Measurements from ENCODE around the gene FKBP1A. TPM values are rescaled to one million over a fixed set of nuclear protein-coding genes. Genes with fewer than 3 reads are reported as not detected.

FKBP1A gene
- total and polyA plus RNA-seq, 12 donors: 110 to 311 (median 140) TPM

DNA sequence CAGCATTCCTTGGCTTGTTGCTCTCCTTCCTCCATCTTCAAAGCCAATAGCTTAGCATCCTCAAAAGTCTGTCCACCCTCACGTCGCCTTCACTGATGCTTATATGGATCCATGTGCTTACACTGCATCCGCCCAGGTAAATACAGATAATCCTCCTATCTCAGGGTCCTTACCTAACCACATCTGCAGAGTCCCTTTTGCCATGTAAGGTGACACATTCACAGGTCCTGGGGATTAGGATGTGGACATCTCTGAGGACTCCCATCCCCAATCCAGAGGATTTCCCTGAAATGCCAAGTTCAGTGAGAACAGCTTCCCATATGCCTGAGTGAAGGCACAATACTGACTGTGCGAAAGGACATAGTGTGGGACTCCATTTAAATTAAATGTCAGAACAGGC, 25.4 kb downstream of the FKBP1A start:
- Histone ChIP-seq H3K27me3 (no peaks in the 10 kb centered on the region), H3K9me3 (no peaks in the 10 kb centered on the region), H3K4me1 (peaks cover 12 to 55% (median 32%) of the 10 kb centered on the region in 9 donors), H3K36me3 (peaks cover 0 to 91% (median 20%) of the 10 kb centered on the region in 9 donors), H3K27ac (no peak overlapping the region), H3K4me3 (no peak overlapping the region)
- TF ChIP-seq, protein P1, sequence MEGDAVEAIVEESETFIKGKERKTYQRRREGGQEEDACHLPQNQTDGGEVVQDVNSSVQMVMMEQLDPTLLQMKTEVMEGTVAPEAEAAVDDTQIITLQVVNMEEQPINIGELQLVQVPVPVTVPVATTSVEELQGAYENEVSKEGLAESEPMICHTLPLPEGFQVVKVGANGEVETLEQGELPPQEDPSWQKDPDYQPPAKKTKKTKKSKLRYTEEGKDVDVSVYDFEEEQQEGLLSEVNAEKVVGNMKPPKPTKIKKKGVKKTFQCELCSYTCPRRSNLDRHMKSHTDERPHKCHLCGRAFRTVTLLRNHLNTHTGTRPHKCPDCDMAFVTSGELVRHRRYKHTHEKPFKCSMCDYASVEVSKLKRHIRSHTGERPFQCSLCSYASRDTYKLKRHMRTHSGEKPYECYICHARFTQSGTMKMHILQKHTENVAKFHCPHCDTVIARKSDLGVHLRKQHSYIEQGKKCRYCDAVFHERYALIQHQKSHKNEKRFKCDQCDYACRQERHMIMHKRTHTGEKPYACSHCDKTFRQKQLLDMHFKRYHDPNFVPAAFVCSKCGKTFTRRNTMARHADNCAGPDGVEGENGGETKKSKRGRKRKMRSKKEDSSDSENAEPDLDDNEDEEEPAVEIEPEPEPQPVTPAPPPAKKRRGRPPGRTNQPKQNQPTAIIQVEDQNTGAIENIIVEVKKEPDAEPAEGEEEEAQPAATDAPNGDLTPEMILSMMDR (IDR thresholded peaks at IDR 0.05): no peak
- intact Hi-C loops (cut with DNase I): no loop called here
- no peak for DNase-seq
- no peak for ATAC-seq
- WGBS, 2 donors: 99% methylated on average over 4 of the region's 4 CpGs

DNA sequence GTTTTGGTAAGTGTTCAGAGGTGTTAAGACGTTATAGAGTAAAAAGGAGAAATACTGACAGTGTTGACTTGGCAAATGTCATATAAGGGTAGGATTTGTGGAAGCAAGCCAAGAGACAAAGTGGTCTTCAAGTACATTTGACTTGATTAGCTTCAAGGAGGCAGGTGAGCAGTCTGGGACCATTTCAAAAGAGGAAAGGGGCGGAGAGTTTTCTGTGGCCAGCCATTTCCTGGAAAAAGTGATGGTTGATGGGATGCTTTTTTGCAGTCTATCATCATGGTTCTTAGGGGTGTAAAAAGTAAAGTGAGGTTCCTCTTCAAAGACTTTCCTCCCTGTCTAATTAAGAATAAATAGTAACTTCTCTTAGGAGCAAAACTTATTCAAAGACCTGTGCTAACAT, 28.7 kb downstream of the FKBP1A start:
- no peak for ATAC-seq
- no peak overlapping the region for H3K4me3 ChIP-seq

DNA sequence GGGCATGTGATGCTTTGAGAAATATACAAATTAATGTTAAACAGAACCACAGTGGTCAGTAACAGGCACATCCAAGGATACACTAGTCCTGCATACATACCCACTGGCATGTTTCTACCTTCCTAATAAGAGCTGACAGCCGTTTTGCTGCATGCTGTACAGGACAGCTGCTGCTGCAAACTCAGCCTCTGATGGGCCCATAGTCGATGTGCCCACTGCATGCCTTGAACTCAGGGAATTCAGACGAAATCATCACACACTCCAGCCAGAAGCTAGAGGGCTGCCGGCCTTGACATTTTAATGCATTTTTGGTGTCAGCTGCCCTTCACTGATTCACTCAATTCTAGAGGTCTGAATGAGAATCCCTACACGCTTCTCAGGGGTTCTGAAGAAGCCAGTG, 29.3 kb downstream of the FKBP1A start:
- DNase-seq (no peak), ATAC-seq (no peak)
- WGBS, 2 donors: 83 to 86% methylated on average over 5 of the region's 5 CpGs
- TF ChIP-seq, protein P1 (IDR thresholded peaks at IDR 0.05): no peak
- Histone ChIP-seq H3K4me1 (peaks cover 0 to 28% (median 7%) of the 10 kb centered on the region in 9 donors), H3K9me3 (no peaks in the 10 kb centered on the region), H3K27ac (peak overlapping the region in 2 of 10 donors; percentile 15 to 39), H3K27me3 (no peaks in the 10 kb centered on the region), H3K4me3 (no peak overlapping the region), H3K36me3 (peaks cover 0 to 80% (median 11%) of the 10 kb centered on the region in 9 donors)
- intact Hi-C loops (cut with DNase I): no loop called here

More for the DNA sequence above, 28.7 kb downstream of the FKBP1A start:
- Histone ChIP-seq H3K4me1 (peaks cover 0 to 34% (median 7%) of the 10 kb centered on the region in 9 donors), H3K9me3 (no peaks in the 10 kb centered on the region), H3K27ac (peak overlapping the region in 3 of 10 donors; percentile 9 to 39 (median 15)), H3K27me3 (no peaks in the 10 kb centered on the region), H3K36me3 (peaks cover 0 to 86% (median 11%) of the 10 kb centered on the region in 9 donors)
- WGBS, 2 donors: 61 to 68% methylated on average over 2 of the region's 2 CpGs
- intact Hi-C loops (cut with DNase I): no loop called here
- TF ChIP-seq, protein P1 (IDR thresholded peaks at IDR 0.05): no peak
- DNase-seq: no peak

DNA sequence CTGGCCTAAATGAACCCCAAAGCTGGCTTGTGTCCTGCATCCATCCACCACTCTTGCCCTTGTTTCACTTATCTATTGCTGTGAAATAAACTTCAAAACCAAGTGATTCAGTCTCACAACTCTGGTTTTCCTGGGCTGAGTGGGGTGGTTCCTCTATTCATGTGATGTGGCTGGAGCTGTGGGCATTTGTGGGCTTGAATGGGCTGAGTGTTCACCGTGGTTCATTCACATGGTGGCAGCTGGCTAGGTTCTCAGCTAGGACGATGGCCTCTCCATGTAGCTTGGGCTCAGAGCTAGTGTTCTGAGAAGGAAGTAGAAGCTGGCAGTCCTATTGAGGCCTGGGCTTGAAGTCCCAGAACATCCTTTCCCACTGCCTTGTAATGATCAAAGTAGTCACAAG, 30.4 kb downstream of the FKBP1A start:
- Histone ChIP-seq H3K4me1 (peaks cover 0 to 25% (median 5%) of the 10 kb centered on the region in 9 donors), H3K27me3 (no peaks in the 10 kb centered on the region), H3K4me3 (no peak overlapping the region), H3K36me3 (peaks cover 0 to 78% (median 11%) of the 10 kb centered on the region in 9 donors), H3K27ac (no peak overlapping the region), H3K9me3 (no peaks in the 10 kb centered on the region)
- ATAC-seq: no peak
- whole genome bisulfite sequencing, 2 donors: 86 to 91% methylated on average over 2 of the region's 2 CpGs
- no peak for DNase-seq
- TF ChIP-seq, protein P1 (IDR thresholded peaks at IDR 0.05): no peak
- intact Hi-C loops (cut with DNase I): no loop called here

Data from heart right ventricle (tissue), 16 donors.